ENCODE data around the gene VPREB1.
"Not testable (repeated sequence)": the region's sequence is repeated elsewhere in the genome, so short reads cannot be mapped to it uniquely, and the experiment has no call there.

The VPREB1 gene

DNA sequence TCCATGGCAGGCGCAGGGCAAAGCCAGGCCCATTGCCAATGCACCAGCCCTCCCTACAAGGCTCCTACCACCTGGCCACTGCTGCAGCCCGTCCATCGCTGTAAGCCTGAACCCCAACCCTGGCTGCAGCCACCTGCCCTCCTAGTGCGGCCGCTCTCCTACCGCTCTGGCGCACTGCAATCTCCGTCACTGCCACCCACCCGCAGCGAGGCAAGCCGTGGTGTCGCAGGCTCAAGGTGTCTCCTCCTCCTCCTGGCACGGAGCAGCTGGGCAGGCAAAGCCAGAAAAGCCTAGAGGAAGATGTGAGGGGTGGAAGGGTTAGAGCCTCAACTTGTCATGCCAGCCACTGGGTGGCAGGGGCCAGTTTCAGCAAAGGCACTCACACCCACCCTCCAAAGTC lies 50.1 kb downstream of the VPREB1 start:
- not testable (repeated sequence) for H3K27ac Mint-ChIP-seq; ATAC-seq; H3K36me3 Mint-ChIP-seq; H3K4me3 Mint-ChIP-seq; H3K9me3 Mint-ChIP-seq; DNase-seq (ENCODE audit: low spot score in 2 of 2)
- H3K4me1 Mint-ChIP-seq: peaks cover 11% of the 10 kb centered on the region
